Measurements from ENCODE around the gene TBX15.

DNA sequence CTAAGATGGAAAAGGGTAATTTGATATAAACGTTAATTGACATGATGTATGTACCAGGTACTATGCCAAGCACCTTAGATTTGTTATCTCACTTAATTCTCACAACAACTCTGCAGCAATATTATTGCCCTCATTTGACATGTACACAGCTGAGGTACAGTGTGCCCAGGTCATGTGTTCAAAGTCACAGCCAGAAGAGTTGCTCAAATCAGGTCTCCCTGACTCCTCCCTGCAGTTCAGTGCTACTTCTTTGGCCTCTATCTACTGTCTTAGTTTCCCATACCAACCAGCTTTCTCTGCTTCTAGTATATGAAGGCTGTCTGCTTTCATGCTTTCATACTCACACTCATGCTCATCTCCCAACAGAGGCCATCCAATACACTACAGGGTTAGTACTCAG is 15.1 kb downstream of the TBX15 start:
- TF ChIP-seq EZH2 (IDR thresholded peaks at IDR 0.05; ENCODE audit: low read depth, unreplicated experiment) = no peak
- TF ChIP-seq, protein P1, sequence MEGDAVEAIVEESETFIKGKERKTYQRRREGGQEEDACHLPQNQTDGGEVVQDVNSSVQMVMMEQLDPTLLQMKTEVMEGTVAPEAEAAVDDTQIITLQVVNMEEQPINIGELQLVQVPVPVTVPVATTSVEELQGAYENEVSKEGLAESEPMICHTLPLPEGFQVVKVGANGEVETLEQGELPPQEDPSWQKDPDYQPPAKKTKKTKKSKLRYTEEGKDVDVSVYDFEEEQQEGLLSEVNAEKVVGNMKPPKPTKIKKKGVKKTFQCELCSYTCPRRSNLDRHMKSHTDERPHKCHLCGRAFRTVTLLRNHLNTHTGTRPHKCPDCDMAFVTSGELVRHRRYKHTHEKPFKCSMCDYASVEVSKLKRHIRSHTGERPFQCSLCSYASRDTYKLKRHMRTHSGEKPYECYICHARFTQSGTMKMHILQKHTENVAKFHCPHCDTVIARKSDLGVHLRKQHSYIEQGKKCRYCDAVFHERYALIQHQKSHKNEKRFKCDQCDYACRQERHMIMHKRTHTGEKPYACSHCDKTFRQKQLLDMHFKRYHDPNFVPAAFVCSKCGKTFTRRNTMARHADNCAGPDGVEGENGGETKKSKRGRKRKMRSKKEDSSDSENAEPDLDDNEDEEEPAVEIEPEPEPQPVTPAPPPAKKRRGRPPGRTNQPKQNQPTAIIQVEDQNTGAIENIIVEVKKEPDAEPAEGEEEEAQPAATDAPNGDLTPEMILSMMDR (conservative IDR thresholded peaks at IDR 0.05; ENCODE audit: low read depth in 2 of 2) = no peak
- no peak for TF ChIP-seq ETS1 (IDR thresholded peaks at IDR 0.05)
- TF ChIP-seq ZNF331 (CRISPR knock-in tag; IDR thresholded peaks at IDR 0.05; ENCODE audit: low read depth) = no peak
- no peak for TF ChIP-seq NANOG (IDR thresholded peaks at IDR 0.05; ENCODE audit: borderline replicate concordance)

Data from GM23338 (cell line).